GM18508 (cell line): ENCODE data around the gene TMEM131L.

Source experiments
- ATAC-seq: cut with Tn5 transposase; IDR thresholded peaks from one replicate; pipeline ENCODE4 v1.9.1; 2021; ENCODE audit warnings: moderate number of reproducible peaks; ENCODE audit not compliant: insufficient read depth, unreplicated experiment

Gene TMEM131L

GRCh38 chr4:153669838-153670237 is 203.7 kb downstream of the TMEM131L start:
- no peak for ATAC-seq

GRCh38 chr4:153676486-153676885 is 210.3 kb downstream of the TMEM131L start:
- no peak for ATAC-seq

GRCh38 chr4:153676984-153677383 is 210.8 kb downstream of the TMEM131L start:
- ATAC-seq, result no peak

- no peak for ATAC-seq
Observed at GRCh38 chr4:153679486-153679885, 213.3 kb downstream of the TMEM131L start.

GRCh38 chr4:153683763-153684181 is 217.6 kb downstream of the TMEM131L start:
- no peak for ATAC-seq

- ATAC-seq, result no peak
Observed at GRCh38 chr4:153684182-153684970, 218.2 kb downstream of the TMEM131L start, which contains the start of gene TLR2. Gene TLR2 (plus strand): TSS chr4:153684280. CDS start chr4:153702908, 18,628 bp downstream.

GRCh38 chr4:153684971-153685371 is 218.8 kb downstream of the TMEM131L start:
- ATAC-seq, result no peak
